G401.6 (cell line): ENCODE results near the gene CFAP210.
A peak's percentile ranks its signal among the peaks of the same experiment; 100 is the strongest.

Source experiments
- FAIRE-seq: peaks from 2 replicates; lab custom pipeline; 2012; peaks lifted over from hg19 to GRCh38; lab: Jason Lieb, UNC

The CFAP210 gene

GRCh38 chr2:169672406-169672805, 21.8 kb downstream of the CFAP210 start:
- no peak for FAIRE-seq

DNA sequence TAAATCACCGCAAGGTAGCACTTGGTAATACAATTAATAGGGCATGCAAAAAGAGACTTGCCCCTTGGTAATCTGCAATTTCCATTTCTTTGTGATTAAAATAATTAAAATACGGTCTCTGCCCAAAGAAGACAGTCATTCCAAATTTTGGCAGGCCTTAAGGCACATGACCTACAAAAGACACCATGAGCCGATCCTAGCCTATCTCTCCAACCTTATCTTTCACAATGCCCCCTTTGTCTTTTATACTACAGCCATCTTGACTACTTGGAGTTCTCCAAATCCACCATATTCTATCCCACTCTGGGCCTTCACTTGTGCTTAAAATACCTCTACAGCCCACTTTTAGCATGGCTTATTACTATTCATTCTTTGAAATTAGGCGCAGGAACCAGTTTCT, 23.3 kb downstream of the CFAP210 start:
- no peak for FAIRE-seq

- no peak for FAIRE-seq
Observed at GRCh38 chr2:169670215-169670651, 24.0 kb downstream of the CFAP210 start.

DNA sequence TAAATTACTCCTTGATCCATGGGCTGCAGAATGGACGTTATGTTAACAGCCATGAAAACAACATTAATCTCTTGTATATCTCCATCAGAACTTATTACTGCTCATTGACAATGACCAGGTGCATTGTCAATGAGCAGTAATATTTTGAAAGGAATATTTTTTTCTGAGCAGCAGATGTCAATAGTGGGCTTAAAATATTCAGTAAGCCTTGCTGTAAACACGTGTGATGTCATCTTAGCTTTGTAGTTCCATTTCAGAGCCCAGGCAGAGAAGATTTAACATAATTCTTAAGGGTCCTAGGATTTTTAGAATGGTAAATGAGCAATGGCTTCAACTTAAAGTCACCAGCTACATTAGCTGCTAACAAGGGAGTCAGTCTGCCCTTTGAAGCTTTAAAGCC, 26.6 kb downstream of the CFAP210 start:
- FAIRE-seq: no peak

DNA sequence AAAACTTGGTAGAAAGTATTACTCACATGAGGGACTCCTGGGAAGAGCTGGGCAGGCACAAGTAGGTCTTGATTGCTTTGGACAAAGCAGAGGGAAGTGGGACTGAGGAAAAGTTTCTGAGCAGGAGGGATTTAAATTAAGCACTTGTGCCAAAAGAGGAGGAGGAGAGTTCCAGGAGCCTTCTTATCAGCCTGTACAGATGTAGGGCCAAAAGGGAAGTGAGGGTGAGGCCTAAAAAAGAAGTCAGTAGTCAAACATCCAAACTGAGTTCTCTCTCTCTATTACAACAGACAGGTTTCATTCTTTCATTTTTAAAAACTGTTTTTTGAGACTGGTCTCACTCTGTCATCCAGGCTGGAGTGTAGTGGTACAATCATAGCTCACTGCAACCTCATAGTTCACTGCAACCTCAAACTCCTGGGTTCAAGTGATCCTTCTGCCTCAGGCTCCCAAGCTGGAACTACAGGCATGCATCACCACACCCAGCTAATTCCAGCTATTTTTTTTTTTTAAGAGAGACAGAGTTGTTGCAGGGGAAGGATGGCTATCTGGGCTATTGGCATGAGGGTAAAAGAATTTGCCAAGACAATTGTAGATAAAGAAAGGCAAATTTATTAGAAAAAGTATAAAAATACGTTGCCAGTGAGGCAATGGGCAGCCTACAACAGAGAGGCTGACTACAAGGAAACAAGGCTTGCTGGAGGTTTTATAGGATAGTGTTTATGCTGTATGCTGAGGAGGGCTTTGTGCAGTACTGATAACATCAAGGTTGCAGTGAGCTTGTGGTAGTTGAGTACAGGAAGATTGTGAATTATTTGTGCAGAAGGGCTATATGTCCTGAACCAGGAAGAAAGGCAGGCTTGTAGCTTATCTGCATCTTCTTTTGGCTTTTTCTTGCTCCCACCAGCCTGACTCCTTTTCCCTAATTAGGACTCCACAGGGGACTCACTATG, 29.0 kb downstream of the CFAP210 start:
- FAIRE-seq: no peak

DNA sequence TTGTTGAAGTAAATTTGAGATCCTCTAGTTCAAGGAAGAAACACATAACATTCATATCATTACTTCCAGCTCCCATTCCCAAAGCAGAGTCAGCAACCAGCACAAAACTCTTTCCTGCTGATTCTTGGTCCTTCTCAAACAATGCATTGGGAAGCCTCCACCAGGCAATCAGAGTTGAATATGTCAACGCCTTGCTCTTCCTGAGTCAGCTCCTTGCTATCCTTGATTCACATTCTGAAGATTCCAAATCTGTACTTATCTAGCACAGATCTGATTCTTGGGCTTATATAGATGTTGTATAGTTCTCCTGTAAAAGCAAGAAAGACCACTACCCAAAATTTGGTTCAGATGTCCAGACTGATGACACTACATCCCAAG, 29.6 kb downstream of the CFAP210 start:
- FAIRE-seq: no peak

DNA sequence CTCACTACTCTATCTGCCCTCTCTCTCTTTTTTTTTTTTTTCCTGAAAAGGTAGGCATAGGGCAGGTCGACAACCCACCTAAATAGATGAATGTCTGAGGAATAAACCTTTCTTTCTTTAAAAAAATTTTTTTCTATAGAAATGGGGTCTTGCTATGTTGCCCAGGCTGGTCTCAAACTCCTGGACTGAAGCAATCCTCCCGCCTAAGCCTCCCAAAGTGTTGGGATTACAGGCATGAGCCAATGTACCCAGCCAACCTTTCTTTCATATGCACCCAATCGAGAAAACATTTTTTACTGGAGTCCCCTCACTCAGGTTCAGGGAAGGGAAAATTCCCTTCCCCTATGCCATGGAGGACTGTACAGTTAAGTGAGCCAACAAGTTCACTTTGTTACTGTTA, 31.0 kb downstream of the CFAP210 start:
- FAIRE-seq: no peak

GRCh38 chr2:169662744-169663143, 31.5 kb downstream of the CFAP210 start:
- no peak for FAIRE-seq

GRCh38 chr2:169661265-169661664, 32.9 kb downstream of the CFAP210 start:
- no peak for FAIRE-seq

- FAIRE-seq: no peak
Observed at GRCh38 chr2:169659320-169659719, 34.9 kb downstream of the CFAP210 start.

DNA sequence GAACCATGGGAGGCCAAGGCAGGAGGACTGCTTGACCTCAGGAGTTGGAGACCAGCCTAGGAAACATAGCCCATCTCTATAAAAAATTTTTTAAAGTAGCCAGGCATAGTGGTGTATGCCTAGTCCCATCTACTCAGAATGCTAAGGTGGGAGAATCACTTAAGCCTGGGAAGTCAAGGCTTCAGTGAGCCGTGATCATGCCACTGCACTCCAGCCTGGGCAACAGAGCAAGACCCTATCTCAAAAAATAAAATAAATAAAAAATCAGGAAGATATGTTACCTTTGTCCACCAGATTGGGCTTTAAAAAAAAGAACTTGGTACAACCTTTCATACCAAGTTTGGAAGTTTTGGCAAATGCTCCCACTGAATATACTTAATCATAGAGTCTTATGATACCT, 35.3 kb downstream of the CFAP210 start:
- no peak for FAIRE-seq

- no peak for FAIRE-seq
Observed at GRCh38 chr2:169656164-169656563, 38.0 kb downstream of the CFAP210 start.

- FAIRE-seq: no peak
Observed at GRCh38 chr2:169653636-169654035, 40.6 kb downstream of the CFAP210 start.

DNA sequence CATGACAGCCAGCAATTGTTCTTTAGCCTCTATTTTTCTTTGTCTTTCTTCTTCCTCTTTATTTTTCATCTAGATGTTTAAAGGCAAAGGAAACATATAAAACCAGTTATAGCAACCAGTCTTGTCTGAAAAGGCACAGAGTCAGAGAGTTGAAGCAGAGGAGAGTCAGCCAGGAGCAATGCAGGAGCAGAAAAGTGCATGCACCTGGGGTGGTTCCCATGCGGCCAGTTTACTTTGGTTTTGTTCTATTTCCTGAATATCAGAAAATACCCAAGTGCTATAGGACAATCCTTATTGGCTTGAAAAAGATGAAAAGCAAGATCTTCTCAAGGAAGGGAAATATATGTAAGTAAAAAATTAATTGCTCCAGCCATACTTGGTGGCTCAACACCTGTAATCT, 44.9 kb downstream of the CFAP210 start:
- no peak for FAIRE-seq

DNA sequence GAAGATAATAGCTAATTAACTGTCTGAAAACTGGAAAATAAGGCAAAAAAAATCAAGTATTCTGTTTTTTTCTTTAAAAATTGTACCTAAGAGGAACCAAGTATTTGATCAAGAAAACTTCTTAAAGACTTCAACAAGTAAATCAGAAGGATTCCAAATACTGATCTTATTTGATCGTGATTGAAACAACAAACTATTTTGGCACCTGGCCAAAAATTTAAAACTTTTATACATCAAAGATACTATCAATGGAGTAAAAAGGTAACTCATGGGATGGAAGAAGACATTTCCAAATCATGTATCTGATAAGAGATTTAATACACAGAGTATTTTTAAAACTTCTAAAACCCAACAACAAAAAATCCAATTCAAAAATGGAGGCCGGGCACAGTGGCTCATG, 46.7 kb downstream of the CFAP210 start:
- no peak for FAIRE-seq

- FAIRE-seq: no peak
Observed at GRCh38 chr2:169644173-169644572, 50.0 kb downstream of the CFAP210 start.

DNA sequence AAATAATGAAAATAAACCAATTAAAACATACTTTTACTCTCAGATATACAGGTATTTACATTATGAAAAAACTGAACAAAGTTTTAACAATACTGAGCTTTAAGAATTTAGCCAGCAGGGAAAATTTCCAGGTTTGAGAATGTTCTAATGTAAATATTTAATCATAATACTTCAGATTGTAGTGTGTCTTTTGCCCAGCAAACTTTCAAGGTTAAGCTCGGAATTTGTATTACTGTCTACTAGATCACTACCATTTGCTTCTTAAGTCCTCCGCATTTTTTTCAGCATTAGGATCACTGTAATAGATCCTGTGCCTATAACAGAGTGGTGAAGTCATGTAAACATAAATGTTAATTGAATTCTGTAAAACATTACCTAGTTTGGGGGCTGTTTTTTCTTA, 52.7 kb downstream of the CFAP210 start:
- FAIRE-seq: no peak

DNA sequence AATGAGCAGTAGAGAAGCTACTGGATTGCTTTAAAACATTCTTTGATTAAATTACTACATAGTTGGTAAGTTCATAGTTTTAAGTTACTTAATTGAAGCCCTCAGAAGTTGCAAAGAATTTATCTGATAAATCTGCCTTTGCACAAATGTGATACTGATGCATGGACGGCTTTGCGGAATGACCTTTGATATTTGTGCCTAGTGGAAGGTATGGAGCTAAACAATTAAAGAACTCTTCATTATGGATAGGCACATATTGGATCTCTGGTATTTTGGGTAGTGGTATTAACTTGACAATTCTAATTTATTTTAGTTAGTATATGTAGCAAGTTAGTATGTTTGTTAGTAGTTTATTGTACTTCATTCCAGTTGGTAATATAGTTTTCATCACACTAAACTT, 54.1 kb downstream of the CFAP210 start:
- FAIRE-seq: no peak

DNA sequence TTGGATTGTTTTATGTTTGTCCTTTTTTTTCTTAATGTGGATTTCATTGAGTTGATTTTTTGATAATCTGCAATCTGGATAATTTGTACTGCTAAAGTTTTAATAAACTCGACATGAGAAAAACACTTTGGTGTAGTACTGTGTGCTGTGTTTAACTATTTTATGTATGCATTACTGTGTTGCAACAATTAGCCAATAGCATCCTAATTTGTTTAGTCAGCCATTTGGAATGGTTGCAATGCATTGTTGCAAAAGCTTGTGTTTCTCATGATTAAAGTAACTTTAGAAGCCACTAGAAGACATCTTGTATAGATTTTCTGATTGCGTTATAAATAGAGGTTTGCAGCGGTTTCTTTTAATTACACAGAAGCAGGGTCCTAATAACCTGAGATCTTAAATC, 56.6 kb downstream of the CFAP210 start:
- peak; percentile 71 for FAIRE-seq

GRCh38 chr2:169636440-169637097, 57.6 kb downstream of the CFAP210 start:
- no peak for FAIRE-seq

- FAIRE-seq: no peak
Observed at GRCh38 chr2:169625781-169626180, 68.4 kb downstream of the CFAP210 start.

DNA sequence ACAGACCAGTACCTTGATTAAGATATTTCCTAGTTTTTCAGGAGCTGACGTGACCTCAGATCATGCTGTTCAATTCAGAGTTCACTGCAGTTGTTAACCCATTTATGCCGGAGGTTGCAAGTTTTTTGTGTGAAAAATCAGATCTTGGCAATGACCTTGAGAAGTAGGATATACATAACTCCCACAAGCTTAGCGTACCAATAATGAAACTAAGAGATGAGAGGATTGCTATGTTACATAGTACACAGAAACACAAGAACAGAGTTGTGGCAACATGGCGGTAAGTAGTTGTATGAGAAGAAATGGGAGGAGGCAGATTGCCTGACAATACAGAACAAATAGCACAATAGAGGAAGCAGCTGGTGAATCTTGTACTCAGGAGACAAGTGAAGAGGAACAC, 71.0 kb downstream of the CFAP210 start:
- no peak for FAIRE-seq

DNA sequence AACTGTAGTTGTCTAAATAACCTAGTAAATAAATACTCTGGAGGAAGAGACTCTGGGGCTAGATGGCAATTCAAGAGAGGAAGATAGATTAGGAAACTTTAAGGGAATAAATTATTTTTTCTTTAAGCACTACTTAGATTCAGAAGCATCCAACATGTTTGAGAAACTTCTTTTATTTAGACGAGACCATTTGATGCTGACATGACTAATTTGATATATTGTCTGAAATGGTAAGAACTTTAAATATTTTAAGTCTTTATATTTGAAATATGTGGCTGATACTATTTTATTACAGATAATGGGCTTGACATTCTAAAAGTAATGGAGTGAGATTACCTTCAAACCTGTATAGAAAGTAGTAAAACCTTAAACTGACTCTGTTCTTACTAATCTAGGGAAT, 73.7 kb downstream of the CFAP210 start:
- FAIRE-seq: no peak

GRCh38 chr2:169619946-169620345, 74.3 kb downstream of the CFAP210 start:
- FAIRE-seq: no peak
